Ureter (tissue), 1 donor: ENCODE measurements around the gene HIVEP2. TPM values are rescaled to one million over a fixed set of nuclear protein-coding genes. Genes with fewer than 3 reads are reported as not detected.
A peak's percentile ranks its signal among the peaks of the same experiment; 100 is the strongest.

Source experiments
- DNase-seq: peaks from one replicate; pipeline ENCODE4 v3.0.0-alpha.2; 2020; ENCODE audit warnings: low spot score
- total RNA-seq: library from RNA; stranded (reverse); gene quantifications from one replicate; pipeline ENCODE4 v1.2.4, GENCODE V29; 2023
- donor health status: DM: yes; HTN: yes; CAD: no.

Gene HIVEP2
- total RNA-seq, 1 donor from 2014 or later, result 29.0 TPM

DNA sequence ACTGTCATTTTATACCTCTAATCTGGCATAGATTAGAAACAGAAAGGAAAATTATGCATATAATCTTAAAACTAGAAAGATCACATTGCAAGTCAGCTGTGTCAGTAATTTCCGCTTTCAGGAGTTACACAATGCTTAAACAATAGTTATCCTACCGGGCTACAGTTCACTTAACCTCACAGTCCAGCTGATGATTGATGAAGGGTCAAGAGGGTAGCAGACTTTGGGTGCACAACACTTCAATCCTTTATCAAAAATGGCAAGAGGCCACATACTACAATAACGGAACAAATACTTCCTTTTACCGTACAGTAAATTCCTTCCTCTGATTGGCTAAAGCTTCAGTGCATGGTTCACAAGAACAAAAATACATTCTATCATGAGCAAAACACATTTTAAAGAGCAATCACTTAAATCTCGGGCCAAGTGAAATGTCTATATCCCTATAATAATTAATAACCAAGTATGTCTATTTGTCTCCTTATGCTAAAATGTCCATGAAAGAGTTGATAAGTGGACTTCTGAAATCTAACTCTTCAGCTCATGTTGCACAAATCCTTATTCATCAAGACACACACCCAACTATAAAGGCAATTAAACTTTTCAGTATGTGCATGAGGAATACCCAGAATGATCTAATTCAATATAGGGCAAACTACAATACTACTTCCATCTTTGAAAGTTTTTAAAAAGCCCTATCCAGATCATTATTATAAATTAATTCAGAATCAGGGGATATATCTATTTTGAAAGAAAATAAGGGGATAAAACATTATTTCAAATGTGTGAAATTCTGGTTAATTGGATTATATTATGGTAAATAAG lies 76.8 kb downstream of the HIVEP2 start:
- DNase-seq, result no peak

DNA sequence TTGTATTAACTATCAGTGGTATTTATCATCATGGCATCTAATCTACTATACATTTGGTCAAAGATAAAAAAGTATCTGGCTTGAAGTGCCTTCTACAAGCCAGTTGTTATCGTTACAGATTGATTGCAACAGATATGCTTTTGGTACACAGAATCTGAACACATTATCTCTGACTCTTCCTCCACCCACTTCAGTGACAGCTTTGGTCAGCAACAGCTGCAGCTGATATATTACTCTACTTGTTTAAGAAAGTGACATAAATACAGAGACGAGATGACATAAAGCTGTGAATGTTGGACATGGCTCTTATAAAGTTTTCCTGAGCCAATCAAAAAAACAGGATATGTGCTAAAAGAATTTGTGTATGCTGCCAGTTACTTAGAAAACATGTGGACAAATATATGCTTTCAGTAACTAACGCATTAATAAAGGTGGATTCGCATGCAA lies 77.6 kb downstream of the HIVEP2 start:
- no peak for DNase-seq

DNA sequence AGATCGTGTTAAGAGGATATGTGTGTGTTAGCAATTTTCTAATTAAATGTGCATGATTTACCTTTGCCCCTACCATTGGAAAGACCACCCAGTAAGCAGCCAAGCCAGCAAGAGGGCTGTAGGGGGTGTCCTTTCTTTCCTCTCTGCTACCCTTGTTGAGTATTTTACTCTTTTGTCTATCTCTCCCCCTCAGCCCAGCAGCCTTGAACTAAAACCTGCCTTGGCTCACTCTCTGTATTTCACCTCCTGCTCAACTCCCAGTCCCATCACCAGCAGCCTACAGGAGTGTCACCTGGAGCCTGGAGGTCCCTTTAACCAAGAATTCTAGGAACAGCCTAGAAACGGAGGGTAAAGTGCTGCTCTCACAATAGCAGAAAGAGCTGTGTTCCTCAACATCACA lies 81.0 kb downstream of the HIVEP2 start:
- DNase-seq, result no peak

DNA sequence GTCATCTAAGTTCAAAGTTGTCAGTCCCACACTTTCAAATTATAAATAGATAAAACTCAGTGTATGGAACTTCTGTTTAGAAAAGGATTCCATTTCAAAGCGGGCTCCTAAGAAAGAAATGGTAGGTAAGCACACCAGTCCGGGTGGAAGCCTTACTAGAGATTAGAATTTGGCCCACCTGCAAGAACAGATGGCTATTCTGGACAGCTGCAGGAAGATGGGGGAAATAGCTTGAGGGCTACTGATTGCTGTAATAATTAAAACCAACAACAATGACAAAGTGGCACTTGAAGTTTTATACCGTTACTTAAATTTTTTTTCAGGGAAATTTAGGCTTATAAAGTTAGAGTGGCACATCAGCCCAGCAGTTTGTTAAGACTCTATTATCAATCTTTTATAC lies 83.3 kb downstream of the HIVEP2 start:
- DNase-seq, result no peak

DNA sequence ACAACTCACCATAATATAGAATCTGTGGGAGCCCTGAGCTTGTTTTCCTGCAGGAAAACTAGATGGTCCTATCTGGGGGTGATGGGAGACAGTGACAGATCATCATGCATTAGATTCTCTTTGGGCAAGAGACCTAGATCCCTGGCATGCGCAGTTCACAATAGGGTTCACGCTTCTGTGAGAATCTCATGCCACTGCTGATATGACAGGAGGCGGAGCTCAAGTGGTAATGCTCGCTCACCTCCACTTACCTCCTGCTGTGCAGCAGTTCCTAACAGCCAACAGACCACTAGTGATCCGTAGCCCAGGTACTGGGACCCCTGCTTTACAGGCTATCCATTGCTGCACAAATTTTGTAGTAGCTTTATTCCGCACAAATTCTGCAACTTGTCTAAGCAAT lies 84.5 kb downstream of the HIVEP2 start:
- DNase-seq, result no peak

DNA sequence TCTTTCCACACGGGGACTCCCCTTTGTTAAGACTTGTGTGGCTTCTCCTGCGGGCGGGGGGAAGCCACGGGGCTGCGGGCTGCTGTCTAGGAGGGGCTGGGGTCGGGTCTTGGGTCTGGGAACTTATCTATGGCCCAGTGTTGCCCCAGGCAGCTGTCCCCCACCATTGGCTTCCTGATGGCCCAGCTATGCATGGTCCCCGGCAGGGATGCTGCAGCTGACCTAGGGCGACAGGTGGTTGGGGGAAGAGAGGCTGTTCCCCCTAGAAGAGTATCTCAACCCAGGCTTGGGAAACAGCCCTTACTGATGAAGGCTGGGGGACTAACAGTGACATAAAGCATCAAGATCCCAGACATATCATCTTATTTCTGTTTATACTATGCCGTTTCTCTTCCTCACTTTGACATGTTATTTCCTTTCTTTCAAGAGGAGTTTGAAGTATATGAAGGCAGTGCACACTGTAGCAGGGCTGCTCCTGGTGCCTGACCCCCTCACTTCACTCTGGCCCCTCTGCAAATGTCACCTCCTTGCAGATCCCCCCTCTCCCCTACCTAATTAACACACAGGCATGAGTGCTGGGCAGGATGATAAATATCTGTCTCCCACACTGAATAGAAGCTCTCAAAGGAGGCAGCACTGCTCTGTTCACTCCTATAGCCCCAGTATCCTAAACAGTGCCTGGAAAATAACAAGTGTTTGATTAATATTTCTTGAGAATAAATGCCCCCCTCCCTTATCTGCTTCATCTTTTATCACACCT lies 87.0 kb downstream of the HIVEP2 start:
- no peak for DNase-seq

DNA sequence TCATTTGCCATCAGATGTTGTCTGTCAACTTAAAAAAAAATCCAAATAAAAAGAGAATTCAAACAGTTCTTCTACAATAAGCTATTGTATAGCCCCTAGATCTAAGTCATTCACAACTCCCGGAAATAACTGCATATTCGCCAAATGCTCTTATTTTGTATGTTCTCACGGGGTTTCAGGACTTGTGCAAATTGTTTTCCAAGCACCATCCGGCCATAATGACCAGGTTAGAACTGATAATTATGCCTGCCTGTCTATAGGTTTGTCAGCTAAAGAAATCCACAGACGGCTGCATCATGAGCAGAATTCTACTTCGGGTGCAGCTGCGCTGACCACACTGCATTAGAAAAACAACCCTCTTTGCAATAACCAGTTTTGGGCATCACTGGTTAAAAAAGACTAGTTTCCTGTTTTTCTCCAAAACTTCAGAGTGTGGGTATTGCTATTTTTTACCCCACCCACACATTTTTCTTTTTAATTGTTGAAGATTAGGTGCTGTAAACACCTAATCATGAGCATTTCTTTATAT lies 87.7 kb downstream of the HIVEP2 start:
- no peak for DNase-seq

DNA sequence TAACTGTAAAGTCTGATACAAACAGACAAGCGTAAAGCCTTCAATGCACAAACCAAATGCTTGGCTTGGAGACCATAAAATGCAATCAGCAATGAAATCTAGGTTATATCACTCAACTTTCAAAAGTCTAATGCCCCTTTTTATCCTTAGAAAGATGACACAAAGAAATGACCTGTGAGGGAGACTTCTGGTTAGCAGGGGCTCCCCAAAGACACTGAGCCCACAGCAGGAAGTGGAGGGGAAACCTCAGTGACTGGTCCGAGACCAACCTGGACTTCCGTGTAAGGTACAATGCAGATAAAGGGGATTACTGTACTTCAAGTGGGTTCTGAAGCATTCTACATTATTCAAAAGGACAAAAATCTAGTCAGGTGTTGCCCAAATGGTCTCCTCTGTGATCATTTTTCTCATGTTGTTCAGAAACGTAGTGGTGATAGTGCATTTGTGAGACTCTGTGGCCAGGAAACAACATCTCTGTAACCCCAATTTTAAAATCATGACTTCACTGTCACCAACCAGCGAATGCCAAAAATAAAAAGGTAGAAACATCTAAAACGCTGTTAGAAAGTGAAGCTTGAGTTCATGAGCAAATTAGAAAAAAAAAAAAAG lies 88.2 kb downstream of the HIVEP2 start:
- no peak for DNase-seq

DNA sequence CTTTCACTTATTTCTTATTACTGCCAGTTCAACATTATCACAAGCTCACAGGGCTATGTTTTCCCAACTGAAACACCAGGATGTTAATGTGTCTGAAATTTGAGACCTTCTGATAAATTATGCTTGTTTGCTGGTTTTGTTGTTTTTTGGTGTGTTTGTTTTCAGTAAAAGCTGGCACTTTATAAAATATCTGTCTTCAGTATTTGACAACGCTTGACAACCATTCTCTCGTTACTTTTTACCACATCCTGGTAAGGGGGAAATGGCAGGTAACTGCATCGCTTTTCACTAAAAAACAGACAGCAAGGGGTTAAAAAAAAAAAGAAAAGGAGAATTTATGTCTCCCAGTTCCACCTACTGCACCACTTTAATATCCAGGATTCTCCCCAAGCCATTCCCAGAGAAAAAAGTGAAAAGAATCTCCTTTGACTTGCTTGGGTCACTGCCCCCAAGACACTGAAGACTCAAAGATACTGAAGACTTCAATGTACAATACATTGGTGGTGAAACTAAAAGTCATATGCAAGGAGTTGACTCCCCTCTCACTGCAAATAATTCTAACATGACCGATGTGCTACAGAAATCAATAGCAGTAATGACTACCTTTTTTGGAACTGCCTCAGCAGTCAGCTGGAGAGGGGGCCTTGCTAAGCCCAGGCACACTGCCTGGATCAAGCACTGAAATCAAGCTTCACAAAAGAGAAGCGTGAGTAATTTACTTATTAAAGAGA lies 88.9 kb downstream of the HIVEP2 start:
- no peak for DNase-seq

DNA sequence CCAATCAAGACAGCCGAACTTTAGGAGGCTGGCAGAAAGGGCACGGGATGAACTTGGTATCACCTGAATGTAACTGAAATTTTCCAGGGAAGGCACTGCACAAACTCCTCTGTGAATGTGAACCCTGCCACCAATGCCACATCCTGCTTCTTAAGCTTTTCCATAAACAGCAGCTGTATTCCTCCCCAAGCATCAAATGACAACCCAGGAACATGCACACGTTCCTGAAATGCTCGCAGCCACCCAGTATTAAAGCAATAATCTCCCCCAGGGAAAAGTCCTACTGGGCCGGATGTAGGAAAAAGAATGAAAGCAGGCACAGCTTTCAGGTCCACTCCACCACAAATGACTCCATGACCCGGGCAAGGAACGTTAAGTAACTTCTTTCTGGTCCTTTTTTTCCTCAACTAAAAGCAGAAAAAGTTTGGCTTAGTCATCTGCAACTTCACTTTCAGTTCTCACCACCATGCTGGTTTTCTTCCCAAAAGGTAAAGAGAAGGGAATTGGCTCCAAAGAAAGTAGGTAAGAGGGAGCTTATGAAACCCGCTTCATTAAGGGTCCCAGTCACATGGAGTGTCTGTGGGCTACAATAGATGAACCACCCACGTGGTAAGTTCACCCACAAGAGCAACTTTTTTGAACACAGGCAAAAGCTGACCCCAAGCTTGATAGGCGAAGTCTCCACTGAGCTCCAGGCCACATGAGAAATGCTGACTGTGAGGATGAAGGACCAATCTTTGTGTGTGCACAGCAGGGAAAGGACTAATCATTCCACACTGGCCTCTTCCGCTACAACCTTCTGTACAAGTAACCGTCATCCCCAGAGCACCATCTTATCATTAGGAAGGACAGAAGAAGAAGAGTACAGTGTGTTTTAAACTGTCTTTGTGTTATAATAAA lies 90.1 kb downstream of the HIVEP2 start:
- no peak for DNase-seq

DNA sequence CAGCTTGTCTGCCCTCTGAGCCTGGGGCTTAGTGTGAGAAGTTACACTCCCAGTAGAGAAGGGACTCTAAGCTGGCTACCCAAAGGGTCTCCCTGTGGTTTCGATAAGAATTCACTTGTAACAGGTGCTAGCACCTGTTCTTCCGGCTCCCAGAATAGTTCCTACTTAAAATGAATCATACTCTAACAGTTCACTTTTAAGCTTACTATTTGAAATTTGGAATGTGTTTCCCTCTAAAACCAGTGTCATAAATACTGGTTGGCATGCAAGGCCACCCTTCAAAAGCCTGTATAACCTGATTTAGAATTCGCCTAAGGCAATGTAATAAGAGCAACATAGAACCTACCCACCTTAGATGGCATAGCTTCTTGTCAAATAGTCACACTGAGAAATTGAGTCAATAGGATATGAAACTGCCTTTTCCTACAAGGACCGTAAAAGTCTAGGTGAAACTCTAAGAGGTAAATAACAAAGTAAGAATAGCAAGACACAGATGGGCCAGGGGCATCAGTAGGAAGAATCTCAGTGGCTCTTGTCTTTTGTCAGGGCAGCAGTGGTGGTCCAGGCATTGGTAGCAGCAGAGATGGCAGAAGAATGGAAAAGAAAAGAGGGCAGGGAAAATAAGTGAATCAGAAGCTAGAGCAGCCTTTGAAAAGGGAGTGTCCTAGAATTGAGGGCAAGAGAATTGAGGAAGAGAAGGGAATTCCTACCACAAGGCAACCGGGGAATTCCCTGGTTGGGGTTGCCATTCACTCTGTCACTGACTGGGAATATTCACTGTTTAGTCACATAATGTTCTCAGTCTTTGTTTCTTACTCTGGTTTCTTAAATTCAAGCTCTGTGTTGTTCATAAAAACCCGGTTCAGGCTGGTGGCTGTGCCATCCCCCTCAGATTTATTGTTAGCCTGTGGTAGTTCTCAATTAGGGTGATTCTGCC lies 91.5 kb downstream of the HIVEP2 start:
- DNase-seq, result no peak

DNA sequence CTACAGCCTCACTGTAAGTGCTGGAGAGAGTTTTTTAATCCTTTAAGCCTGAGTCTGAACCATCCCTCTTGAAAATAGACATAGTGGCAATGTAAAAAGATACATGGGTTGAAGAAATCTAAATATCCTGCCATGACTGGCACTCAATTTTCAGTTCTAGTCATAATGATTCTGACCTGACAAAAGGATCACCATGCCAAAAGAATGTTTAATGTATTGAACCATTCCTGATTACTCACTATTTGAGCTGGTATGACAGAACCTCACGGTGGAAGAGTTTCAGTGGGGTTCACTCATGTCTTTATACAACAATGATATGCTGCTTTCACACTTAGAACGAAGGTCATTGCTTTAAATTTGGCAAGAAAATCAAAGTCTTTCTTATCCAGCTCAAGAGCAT lies 93.4 kb downstream of the HIVEP2 start:
- DNase-seq, result no peak

DNA sequence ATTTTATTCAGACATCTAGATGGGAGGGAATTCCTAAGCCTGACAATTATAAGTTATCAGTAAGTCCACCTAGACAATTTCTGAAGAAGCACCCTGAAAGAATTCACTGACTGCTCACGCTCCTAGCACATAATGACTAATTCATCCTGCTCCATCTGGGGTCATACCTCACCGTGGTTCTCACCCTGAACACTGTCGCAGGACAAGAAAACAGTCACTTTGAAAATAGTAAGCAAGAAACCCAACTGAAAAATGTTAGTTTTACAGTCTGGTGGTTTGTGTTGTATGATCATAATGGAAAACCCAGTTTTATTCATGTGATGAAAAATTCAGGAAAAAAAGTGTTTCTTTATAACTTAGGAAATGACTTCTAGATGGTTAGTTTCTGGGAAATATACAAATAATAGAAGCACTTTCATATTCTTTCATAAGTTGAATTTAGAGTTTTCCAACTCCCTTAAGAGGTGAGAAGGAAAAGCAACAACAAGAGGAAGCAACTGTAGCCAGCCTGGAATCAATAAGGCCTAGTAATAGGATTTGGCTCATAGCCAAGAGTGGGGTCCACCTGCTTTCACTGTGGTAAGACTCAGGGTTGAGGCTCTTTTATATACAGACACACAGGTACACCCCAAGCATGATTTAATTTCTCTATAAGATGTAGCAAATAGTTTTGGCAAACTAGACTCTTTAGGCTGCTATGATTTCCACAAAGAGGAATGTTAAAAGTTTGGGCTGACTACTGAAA lies 94.1 kb downstream of the HIVEP2 start:
- no peak for DNase-seq

DNA sequence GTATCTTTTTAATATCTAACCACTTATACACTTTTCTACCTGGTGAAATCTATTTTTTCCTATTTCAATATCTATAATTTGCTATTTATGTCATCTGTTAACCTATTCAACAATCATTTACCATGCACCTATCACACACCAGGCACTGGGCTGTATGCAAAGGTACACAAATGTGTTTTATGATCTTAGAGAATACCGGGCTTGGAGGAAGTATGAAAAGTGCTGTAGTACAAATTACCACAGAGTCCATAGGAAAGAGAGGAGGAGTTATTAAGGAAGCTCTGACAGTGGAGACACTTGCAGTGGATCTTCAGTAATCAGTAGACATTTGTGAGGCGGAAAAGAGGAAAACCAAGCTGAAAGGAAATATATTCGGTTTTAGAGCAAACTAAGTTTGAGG lies 96.0 kb downstream of the HIVEP2 start:
- DNase-seq, result no peak

DNA sequence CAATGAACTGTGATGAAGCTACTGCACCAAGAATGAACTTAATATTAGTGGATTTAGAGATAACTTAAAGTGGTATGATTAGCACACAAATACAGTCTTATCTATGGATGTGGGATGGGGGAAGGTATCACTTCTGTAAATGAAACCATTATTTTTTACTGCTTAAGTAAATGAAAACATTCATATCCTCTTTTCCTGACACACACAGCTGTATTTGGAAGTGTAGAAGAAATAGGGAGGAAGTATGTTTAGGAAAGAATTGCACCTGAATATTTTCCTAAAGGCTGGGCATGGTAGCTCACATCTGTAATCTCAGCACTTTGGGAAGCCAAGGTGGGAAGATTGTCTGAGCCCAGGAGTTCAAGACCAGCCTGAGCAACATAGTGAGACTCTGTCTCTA lies 96.8 kb downstream of the HIVEP2 start:
- DNase-seq, result no peak

DNA sequence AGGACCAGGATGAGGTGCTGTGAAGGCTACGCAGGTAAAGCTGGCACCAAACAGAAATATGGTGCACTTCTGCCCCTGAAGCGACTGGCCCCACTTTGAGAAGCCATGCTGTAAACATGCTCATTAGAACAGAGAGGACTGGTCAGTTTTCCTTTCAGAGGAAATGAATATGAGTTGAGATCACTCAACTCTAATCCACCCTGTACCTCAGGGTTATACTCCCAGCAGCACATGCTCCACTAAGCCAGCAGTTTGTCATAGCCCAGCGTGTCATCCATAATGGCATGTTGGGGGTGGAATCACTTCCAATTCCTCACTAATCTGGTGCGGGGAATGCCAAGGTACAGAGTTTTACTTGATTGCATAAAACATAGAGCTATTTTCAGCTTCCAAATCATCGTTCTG lies 98.1 kb downstream of the HIVEP2 start:
- no peak for DNase-seq

DNA sequence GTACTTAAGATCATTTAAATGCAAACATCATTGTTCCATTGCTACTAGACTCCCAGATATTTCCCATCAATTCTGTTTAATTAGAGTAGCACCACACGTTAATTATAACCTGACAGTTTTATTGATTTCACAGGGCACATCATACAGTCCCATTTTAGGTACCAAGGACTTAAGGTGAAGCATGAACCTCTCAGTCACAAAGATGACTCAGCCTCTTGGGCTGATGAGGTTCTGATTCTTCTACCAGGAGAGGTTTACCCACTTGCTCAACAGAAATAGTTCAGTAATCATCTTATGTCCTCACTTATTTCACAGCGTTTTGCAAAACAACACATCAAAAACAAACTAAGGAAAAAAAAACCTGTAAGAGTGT lies 98.5 kb downstream of the HIVEP2 start:
- no peak for DNase-seq

DNA sequence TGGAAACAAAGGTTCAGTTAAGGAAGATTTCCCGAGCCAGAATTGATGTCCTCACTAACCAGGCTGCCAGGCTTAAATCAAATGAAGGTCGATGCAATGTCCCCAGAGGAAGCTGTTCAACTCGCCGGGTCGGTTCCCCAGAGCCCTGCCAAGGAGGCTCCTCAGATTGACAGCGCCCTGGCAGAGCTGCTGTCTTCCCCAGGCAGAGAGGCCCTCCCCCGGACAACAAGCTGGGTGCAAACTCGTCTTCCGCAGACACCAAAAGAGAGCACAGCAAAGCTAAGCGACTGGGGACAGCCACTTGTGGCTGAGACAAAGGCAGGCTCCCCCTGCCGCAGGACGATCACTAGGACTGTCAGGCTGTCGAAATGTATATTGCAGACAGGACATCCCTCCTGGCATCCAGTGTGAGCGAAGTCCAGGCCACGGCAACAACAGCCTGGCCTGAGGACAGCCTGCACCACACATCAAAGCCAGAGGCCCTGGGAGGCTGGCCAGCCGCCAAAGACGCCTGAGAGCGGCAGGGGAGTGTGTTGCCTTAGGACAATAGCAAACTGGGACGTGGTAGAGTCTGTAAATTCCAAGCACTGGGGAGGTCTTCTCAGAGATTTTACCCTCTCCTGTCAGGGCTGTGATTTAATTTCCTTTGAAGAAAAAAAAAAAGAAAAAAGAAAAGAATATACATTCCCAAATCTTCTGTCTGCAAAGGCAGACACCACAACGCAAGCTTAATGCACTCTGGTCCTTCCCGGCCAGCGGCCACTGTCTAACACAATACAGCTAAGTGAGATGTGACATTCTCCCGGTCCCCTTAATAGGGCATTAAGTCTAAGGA lies 99.1 kb downstream of the HIVEP2 start:
- DNase-seq, result peak; percentile 81
